HEK293 (cell line): ENCODE measurements around the gene MTHFD1L.

Source experiments
- GFI1B ChIP-seq: fragments of 450-650 bp; formaldehyde crosslinking; IDR thresholded peaks from 2 replicates; pipeline ENCODE4 v1.5.1; 2016; ENCODE audit warnings: missing biosample characterization, missing genetic modification characterization
- TRIM28 ChIP-seq: IDR thresholded peaks from 2 replicates; pipeline ENCODE4 v1.6.1; 2011; ENCODE audit warnings: low read length, control low read depth, borderline replicate concordance
- ZBTB44 ChIP-seq: fragments of 450-650 bp; IDR thresholded peaks from 2 replicates; pipeline ENCODE4 v1.5.1; 2018; ENCODE audit warnings: missing biosample characterization, mild to moderate bottlenecking, missing genetic modification characterization
- ZFP3 ChIP-seq: fragments of 450-650 bp; formaldehyde crosslinking; IDR thresholded peaks from 2 replicates; pipeline ENCODE4 v1.5.1; 2016; ENCODE audit warnings: low read depth, missing biosample characterization, missing genetic modification characterization
- ZNF121 ChIP-seq: fragments of 450-650 bp; formaldehyde crosslinking; IDR thresholded peaks from 2 replicates; pipeline ENCODE4 v1.5.1; 2016; ENCODE audit warnings: missing biosample characterization, missing genetic modification characterization
- ZNF335 ChIP-seq: fragments of 450-650 bp; formaldehyde crosslinking; conservative IDR thresholded peaks from 2 replicates; pipeline ENCODE4 v1.5.1; 2016; ENCODE audit warnings: missing biosample characterization, missing genetic modification characterization
- ZNF423 ChIP-seq: fragments of 450-650 bp; formaldehyde crosslinking; IDR thresholded peaks from 2 replicates; pipeline ENCODE4 v1.5.1; 2016; ENCODE audit warnings: missing biosample characterization, missing genetic modification characterization
- ZNF518A ChIP-seq: fragments of 450-650 bp; formaldehyde crosslinking; conservative IDR thresholded peaks from 2 replicates; pipeline ENCODE4 v1.5.1; 2016; ENCODE audit warnings: low read depth, missing biosample characterization, missing genetic modification characterization
- ZNF549 ChIP-seq: fragments of 450-650 bp; IDR thresholded peaks from 2 replicates; pipeline ENCODE4 v1.5.1; 2018; ENCODE audit warnings: missing biosample characterization, missing genetic modification characterization, mild to moderate bottlenecking, inconsistent platforms, moderate library complexity
- ZNF600 ChIP-seq: fragments of 450-650 bp; formaldehyde crosslinking; IDR thresholded peaks from 2 replicates; pipeline ENCODE4 v1.5.1; 2016; ENCODE audit warnings: missing biosample characterization, missing genetic modification characterization
- ZNF792 ChIP-seq: fragments of 450-650 bp; formaldehyde crosslinking; IDR thresholded peaks from 2 replicates; pipeline ENCODE4 v1.5.1; 2016; ENCODE audit warnings: missing biosample characterization, missing genetic modification characterization
- TF ChIP-seq, protein P1 (sequence below): fragments of 450-650 bp; formaldehyde crosslinking; IDR thresholded peaks from 2 replicates; pipeline ENCODE4 v1.5.1; 2016; ENCODE audit warnings: missing biosample characterization, missing genetic modification characterization
- TF ChIP-seq, protein P2 (sequence below): fragments of 450-650 bp; formaldehyde crosslinking; IDR thresholded peaks from 2 replicates; pipeline ENCODE4 v1.5.1; 2016; ENCODE audit warnings: missing biosample characterization, missing genetic modification characterization
- TF ChIP-seq, protein P3 (sequence below): fragments of 450-650 bp; formaldehyde crosslinking; conservative IDR thresholded peaks from 2 replicates; pipeline ENCODE4 v1.5.1; 2016; ENCODE audit warnings: low read depth, missing biosample characterization, missing genetic modification characterization
- TF ChIP-seq, protein P4 (sequence below): fragments of 450-650 bp; formaldehyde crosslinking; IDR thresholded peaks from 2 replicates; pipeline ENCODE4 v1.5.1; 2016; ENCODE audit warnings: missing biosample characterization, missing genetic modification characterization

MTHFD1L gene

DNA sequence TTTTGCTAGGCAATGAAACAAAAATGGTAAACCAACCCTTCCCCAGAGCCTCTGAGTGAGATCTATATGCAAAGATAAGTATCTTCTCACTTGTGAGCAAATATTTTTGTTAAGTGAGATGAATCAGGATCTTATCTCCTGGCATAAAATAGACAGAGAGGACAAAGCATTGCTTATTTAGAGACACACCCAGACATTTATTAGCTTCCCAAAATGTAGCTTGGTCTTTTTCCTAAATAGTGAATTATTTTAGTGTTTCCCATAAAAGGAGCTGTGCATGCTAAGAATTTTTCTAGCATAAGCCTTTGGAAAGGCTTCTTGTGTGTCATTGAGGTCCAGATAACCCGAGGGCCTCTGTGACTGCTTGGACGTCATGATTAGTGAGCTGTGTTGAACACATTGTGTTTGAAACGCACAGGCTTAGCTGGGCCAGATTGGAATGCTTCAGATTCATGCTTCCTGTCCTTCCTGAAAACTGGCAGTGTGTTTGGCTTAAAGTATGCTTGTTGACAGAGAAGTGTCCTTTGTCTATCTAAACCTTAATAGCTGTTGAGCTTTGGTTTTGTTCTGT lies 16.5 kb downstream of the MTHFD1L start (continued):
- TF ChIP-seq, protein P1, sequence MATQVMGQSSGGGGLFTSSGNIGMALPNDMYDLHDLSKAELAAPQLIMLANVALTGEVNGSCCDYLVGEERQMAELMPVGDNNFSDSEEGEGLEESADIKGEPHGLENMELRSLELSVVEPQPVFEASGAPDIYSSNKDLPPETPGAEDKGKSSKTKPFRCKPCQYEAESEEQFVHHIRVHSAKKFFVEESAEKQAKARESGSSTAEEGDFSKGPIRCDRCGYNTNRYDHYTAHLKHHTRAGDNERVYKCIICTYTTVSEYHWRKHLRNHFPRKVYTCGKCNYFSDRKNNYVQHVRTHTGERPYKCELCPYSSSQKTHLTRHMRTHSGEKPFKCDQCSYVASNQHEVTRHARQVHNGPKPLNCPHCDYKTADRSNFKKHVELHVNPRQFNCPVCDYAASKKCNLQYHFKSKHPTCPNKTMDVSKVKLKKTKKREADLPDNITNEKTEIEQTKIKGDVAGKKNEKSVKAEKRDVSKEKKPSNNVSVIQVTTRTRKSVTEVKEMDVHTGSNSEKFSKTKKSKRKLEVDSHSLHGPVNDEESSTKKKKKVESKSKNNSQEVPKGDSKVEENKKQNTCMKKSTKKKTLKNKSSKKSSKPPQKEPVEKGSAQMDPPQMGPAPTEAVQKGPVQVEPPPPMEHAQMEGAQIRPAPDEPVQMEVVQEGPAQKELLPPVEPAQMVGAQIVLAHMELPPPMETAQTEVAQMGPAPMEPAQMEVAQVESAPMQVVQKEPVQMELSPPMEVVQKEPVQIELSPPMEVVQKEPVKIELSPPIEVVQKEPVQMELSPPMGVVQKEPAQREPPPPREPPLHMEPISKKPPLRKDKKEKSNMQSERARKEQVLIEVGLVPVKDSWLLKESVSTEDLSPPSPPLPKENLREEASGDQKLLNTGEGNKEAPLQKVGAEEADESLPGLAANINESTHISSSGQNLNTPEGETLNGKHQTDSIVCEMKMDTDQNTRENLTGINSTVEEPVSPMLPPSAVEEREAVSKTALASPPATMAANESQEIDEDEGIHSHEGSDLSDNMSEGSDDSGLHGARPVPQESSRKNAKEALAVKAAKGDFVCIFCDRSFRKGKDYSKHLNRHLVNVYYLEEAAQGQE: no peak
- TF ChIP-seq ZNF549 (tag by site-specific recombination): no peak
- peak; percentile 64; the same call in 1 of the 2 replicates for TF ChIP-seq TRIM28
- peak; percentile 61; the same call in 1 of the 2 replicates for TF ChIP-seq GFI1B (tag by site-specific recombination)
- no peak for TF ChIP-seq ZFP3 (tag by site-specific recombination)
- TF ChIP-seq, protein P2, sequence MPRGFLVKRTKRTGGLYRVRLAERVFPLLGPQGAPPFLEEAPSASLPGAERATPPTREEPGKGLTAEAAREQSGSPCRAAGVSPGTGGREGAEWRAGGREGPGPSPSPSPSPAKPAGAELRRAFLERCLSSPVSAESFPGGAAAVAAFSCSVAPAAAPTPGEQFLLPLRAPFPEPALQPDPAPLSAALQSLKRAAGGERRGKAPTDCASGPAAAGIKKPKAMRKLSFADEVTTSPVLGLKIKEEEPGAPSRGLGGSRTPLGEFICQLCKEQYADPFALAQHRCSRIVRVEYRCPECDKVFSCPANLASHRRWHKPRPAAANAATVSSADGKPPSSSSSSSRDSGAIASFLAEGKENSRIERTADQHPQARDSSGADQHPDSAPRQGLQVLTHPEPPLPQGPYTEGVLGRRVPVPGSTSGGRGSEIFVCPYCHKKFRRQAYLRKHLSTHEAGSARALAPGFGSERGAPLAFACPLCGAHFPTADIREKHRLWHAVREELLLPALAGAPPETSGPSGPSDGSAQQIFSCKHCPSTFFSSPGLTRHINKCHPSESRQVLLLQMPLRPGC (tag by site-specific recombination): no peak
- no peak for TF ChIP-seq ZNF518A
- TF ChIP-seq, protein P3, sequence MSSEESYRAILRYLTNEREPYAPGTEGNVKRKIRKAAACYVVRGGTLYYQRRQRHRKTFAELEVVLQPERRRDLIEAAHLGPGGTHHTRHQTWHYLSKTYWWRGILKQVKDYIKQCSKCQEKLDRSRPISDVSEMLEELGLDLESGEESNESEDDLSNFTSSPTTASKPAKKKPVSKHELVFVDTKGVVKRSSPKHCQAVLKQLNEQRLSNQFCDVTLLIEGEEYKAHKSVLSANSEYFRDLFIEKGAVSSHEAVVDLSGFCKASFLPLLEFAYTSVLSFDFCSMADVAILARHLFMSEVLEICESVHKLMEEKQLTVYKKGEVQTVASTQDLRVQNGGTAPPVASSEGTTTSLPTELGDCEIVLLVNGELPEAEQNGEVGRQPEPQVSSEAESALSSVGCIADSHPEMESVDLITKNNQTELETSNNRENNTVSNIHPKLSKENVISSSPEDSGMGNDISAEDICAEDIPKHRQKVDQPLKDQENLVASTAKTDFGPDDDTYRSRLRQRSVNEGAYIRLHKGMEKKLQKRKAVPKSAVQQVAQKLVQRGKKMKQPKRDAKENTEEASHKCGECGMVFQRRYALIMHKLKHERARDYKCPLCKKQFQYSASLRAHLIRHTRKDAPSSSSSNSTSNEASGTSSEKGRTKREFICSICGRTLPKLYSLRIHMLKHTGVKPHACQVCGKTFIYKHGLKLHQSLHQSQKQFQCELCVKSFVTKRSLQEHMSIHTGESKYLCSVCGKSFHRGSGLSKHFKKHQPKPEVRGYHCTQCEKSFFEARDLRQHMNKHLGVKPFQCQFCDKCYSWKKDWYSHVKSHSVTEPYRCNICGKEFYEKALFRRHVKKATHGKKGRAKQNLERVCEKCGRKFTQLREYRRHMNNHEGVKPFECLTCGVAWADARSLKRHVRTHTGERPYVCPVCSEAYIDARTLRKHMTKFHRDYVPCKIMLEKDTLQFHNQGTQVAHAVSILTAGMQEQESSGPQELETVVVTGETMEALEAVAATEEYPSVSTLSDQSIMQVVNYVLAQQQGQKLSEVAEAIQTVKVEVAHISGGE (tag by site-specific recombination): no peak
- TF ChIP-seq ZNF121 (tag by site-specific recombination): no peak
- no peak for TF ChIP-seq ZBTB44 (tag by site-specific recombination)
- peak; percentile 64 for TF ChIP-seq ZNF600 (tag by site-specific recombination)
- no peak for TF ChIP-seq ZNF423 (tag by site-specific recombination)
- TF ChIP-seq ZNF335 (tag by site-specific recombination): no peak
- TF ChIP-seq, protein P4, sequence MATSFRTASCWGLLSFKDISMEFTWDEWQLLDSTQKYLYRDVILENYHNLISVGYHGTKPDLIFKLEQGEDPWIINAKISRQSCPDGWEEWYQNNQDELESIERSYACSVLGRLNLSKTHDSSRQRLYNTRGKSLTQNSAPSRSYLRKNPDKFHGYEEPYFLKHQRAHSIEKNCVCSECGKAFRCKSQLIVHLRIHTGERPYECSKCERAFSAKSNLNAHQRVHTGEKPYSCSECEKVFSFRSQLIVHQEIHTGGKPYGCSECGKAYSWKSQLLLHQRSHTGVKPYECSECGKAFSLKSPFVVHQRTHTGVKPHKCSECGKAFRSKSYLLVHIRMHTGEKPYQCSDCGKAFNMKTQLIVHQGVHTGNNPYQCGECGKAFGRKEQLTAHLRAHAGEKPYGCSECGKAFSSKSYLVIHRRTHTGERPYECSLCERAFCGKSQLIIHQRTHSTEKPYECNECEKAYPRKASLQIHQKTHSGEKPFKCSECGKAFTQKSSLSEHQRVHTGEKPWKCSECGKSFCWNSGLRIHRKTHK (tag by site-specific recombination): no peak
- TF ChIP-seq ZNF792 (tag by site-specific recombination): no peak
